RKO (cell line): ENCODE data around the gene NDST1.

Experiments
- DNase-seq: peaks from one replicate; pipeline ENCODE4 v3.0.0-alpha.2; 2016; ENCODE audit warnings: low spot score

The NDST1 gene

DNA sequence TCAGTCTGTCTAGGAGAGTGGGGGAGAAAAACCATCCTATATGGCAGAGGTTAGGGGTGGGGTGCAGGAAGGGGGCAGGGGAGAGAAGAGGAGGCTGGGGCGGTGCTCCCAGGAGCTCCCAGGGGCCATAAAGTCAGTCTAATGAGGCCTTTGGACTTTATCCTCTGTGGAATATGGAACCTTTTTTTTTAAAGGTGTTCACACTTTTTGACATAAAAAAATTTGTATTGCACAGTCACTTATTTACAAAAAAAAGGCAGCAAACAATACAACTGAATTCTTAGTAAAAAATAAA, 80.6 kb downstream of the NDST1 start:
- no peak for DNase-seq

DNA sequence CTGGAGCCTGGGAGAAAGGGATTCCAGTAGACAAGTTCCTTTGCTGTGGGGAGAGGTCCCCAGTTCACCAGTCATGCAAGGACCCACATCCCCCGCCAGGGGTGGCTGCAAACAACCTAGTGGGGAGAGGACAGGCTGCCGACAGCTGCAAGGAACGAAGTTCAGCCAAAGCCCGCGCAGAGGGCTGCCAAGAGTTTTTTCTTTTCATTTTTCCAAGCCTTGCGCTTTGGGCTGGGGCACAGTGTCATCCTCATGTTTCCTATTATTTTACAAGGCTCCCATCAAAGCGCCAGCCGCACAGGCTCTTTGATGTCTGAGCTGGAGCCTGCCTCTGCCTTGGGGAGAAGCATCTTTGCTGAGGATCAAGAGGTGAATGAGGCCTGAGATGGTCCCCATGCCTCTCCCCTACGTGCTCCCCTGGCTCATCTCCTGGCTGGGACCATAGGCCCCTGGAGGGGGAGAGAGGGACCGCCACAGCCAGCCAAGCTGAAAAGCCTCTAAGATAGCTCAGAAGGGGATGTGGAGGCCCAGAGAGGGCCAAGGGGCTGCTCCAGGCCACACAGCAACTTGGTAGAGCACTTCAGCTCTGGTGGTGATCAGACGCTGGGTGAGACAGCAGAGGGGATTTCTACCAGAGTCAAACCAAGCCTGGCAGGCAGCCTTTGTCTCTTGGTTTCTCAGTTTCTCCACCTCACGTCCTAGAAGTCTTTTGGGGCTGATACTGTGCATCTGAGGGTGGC, 82.1 kb downstream of the NDST1 start:
- no peak for DNase-seq

DNA sequence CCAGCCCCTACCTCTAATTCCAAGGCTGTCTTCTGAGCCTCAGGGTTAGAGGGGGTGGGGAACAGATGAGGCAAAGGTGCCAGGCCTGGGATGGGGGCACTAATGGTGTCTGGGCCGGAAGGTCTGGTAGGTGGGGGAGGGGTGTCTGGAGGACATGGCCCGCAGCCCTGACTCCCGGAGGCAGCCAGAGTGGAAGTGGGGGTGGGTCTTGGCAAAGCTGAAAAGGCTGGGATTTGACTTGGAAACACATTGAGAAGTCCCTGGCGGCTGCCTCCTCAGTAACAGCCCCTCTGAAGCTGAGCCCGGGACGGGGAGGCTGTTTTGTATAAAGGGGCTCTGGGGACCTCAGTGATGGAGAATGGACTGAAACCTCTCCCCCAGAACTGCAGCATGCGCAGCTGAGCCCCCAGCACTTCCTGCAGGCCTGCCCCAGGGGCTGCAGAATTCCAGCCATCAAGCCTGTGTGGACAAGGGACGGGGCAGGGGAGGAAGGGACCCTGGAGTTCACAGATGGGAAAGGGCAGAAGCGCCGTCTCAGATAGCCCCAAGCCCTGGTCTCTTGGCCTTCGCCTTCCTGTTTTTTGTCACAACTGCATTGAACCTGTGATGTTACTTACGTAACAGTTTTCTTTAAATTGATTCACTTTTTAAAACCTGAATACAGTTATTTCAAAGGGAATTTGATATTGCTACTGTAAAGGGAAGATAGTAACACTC, 83.2 kb downstream of the NDST1 start:
- DNase-seq, result no peak

DNA sequence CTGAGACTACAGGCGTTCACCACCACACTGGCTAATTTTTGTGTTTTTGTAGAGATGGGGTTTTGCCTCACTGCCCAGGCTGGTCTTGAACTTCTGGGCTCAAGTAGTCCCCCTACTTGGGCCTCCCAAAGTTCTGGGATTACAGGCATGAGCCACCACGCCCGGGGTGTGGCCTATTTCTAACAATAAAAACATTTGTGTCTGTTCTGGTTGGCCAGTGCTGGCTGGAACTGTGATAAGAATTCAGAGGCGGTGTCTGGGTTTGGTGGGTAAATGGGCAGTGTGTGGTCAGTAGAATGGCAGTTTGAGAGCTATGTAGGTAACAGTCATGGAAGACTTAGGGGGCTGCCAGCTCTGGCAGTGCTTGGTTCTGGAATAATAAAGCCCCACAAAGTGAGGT, 85.7 kb downstream of the NDST1 start:
- no peak for DNase-seq

DNA sequence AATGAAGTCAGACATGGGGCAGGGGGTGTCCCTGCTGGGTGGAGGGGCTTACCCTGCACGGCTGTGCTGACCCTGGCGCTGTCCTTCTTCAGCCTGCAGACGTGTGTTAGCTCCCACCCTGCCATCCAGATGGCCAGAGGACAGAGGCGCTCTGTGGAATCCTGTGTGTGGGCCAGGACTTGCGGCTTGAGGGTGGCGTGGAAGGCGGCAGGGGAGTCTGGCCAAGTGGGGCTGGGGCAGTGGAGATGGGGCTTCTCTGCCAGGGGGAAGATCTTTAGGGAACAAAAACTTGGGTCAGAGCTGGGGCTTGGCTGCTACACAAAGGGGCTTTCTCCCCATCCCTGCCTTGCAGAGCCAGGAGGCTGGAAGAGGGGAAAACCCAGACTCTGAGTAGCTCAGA, 86.1 kb downstream of the NDST1 start:
- no peak for DNase-seq

DNA sequence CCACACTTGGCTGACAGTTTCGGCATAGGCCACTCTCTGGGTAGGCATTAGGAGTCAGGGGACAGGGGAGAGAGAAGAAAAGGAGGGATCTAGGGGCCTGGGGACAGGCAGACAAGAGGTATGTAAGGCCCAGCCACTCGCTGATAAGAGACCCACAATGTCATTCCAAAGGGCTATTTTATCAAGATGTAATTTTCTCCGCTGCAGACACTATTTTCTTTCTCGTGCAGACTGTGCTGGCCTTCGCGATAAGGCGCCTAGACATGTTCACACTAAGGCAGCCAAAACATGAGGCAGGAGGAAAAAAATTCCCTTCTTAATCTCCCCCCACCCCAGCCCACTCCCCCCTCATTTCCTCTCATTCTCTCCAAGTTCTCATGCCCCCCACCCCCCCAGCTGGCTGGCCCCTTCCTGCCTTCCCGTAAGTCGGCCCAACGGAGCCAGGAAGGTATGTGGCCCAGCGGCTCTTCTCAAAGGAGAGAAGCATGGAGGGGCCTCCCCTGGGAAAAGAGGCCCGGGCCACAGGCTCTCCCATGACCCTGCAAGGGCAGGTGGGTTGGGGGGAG, 87.6 kb downstream of the NDST1 start:
- no peak for DNase-seq

DNA sequence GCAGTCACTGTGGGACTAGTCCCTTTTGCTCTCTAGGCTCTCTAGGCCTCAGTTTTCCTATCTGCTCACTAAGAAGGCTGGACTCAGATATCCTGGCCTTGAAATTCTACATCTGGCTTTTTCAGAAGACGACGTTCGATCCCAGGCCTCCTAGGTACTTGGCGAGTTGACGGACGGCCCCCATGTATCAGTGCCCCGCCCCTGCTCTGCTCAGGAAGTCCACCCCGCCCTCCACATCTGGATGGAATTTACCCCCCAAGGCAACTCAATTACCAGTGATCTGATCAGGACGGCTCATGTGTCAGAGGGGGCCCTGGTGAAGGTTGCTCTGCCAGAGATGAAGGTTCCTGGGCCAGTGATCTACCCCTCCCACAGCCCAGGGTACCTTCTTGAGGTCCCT, 88.4 kb downstream of the NDST1 start:
- DNase-seq, result no peak

DNA sequence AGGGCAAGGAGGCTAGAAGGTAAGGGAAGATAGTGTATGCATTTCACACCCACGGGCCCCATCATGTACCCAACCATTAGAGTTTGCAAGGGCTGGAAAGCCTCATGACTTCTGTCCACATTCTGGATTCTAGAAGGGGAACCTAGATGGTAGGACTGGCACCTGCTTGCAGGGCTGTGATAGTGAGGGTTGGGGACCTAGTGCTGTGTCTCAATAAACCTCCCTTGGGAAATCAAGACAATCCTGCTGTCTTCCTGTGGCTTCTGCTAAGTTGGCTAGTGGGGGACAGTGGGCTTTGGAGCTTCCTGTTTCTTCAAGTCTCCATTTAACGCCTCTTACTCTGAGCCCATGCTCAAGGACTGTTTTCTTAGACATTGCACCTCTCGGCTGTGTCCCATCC, 88.9 kb downstream of the NDST1 start:
- DNase-seq, result no peak

DNA sequence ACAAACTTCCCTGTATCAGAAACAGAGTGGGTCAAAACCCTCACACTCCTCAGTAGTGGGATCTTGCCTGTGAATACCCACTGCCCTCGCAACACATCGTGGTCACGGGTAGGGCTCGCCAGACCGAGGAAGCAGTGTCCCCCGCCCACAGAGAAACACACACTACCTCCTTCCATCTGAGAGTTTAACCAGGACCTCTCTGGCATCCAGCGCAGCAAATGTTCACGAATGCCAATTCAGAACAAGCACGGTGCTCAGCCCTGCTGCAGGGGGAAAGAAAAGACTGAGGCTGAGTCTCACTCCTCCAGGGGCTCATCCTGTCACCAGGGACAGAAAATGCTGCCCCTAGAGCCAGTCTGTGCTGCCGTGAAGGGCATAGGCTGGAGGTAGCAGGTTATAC, 90.1 kb downstream of the NDST1 start:
- no peak for DNase-seq

DNA sequence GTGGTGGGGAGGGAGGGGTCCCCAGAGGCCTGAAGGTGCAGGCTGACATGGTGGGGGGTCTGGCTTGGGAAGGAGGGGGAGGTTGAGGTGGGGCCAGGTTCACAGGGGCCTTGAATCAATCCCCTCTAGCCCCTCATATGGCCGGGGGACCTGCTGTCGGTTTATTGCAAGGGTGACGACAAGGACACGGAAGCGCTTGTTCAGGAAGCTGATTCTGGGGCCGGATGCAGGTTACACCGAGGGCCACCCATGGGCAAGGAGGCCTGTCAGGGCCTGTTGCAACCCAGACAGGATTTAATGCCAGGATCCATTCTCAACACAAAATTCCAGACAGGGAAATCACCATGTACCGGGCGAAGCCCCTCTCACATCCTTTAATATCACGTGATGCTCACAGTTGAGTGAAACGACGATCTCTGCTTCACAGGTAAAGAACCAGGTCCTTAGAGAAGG, 90.9 kb downstream of the NDST1 start:
- DNase-seq, result no peak

DNA sequence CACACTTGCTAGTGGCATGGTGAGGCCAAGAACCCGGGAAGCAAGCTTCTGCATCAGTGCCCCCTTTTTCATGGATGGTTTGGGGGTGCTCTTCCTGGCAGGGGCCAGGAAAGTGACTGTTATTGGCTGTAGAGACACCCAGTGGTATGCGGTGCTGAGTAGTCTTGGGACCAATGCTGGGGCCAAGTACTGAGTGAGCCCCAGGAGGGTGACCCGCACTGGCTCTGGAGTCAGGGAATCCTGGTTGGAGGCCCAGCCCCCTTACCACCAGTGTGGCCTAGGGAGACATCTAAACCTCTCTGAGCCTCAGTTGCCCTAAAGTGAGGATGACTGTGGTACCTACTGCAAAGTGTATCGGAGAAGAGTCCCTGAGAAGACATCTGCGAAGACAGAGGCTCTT, 91.3 kb downstream of the NDST1 start:
- DNase-seq, result no peak

DNA sequence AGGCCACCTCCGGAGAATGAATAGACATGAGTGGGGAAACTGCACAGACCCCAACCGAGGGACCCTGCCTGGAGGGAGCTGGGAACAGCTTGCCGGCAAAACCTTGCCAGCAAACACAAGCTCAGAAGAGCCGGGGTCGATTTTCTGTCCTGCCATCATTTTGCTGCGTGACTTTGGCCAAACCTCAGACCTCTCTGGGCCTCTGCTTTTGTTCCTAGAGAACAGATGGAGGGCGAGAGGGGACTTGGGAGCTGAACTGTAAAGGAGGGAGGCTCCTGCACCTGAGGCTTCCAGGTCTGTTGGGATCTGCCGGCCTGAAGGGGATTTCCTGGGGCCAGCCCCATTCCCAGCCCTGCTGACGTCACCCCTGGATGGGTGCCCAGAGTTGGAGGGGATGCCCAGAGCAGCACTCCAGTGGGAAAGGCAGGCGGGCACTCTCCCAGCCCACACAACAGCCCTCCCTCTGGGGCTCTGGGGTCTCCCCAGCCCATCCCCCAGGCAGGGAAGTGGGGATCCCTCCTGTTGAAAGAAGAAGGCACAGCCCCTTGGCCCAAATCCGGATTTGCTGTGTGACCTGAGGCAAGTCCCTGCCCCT, 92.1 kb downstream of the NDST1 start:
- DNase-seq, result no peak

DNA sequence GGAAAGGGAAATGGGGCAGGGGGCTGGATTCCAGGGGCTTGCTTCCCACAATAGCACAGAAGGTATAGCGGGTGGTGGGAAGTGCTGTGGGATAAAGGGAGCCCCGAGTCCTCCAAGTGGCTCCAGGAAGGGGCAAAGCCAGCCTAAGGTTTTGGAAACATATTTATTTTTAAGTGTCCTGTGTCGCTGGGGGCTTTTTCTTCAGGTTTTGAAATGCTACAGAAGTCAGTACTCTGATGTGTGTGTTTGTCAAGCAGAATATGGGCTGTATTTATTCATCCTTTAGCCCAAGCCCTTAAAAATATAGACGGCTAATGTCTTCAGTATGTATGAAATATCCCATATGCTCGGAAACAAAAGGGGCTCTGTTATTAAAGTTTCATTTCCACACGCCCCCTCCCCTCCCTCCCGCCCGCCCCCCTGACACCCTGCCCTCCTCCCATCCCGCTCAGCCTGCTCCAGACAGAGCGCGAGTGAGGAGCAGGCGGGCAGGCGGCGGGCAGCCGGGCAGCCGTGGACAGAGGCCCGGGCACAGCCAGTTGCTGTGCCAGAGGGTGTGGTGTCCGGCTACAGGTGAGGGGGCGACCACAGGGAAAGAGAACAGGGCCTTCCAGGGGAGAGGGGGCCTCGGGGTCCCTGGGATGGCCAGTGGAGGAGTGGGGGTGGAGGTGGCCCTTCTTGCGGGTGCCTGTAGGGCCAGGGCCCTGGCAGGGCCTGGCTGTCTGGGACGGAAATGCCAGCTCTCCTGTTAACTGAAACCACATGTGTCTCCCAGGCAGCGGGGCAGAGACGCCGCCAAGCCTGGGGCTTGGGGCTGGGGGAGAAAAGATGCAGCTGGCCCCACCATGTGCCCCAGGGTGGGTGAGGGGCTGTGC, 92.9 kb downstream of the NDST1 start:
- no peak for DNase-seq

DNA sequence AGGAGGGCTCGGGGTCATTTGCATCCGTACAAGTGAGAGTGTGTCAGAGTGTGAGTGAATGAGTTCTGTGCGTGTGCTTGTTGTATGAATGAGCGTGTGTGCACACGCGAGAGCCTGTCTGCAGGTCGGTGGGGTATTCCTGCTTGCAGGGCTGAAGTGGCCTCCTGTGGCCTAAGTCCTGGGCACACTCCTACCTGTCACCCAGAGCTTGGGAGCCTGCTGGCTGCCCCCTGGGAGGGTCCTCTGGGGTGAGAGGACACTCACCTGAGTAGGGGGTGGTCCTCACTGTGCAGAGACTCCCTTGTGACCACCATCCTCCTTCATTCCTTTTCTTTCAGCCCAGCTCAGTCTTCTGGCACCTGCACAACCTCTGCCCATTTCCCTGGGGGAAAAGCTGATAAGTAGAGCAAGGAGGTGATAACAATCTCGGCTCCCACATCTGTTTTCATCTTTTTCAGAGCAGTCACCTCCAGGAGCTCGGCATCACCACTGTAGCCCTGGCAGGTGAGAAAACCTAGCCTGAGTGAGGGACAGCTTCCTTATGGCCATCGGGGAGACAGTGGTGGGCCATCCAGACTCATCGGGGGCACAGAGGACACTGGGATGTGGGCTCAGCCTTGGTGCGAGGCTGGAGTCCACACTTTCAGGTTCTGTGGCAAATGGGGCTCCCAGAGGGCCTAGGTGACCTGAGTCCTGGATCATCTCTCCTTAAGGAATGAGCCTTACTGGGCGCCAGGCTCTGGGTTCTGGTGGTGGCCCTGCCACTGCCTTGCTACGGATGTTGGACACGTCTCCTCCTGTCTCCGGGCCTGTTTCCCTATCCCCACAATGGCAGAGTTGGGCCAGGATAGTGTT, 93.8 kb downstream of the NDST1 start:
- DNase-seq, result no peak

DNA sequence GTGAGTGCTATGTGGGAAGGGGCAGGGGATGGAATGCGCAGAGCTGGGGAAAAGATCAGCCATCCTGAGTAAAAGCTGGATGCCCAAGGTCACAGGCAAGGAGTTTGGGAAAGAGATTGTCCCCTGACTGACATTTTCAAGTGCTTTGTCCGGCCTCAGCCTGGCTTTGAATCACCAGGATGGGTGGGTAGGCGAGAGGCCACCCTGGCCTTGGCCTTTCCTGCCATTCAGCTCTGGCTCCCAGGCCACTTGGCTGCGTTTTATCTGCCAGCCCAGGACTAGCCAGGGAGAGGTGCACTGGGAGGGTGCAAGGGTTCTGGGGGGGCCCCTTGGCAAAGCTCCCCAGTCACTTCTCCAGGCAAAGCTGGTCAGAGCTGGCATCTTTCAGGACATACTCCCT, 95.1 kb downstream of the NDST1 start:
- DNase-seq, result no peak

DNA sequence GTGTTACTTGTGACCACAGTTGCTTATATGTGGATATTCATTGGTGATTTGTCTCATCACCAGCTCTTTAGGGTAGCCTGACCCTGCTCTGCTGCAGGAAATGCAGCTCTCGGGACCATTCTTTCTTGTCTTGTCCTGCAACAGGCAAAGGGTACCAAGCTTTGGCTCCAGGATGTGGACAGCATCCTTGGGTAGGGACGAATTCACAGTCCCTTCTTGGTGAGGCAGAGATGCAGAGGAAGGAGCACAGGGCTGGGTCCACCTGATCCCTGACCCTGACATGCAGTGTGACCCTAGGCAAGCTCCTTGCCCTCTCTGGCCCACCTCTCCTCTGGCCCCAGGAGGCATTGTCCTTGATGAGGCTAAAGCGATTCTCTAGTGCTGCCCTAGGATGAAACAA, 95.6 kb downstream of the NDST1 start:
- DNase-seq, result no peak

DNA sequence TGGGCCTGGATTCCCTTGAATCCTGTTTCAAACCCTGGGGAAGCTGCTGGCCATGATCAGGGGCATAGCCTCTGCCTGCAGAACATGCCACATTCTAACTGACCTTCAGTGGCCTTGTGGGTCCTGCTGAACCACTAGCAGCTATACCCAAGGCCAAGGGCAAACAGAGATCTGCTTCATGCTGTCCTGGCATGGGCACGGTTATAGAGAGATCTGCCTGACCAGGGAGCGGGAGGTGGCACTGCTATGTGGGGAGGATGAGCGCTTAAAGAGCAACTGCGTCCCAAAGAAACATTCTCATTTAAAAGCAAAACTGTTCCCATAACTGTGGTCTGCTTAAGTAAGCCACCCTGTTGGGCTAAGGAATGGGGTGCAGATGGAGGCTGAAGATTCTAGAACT, 96.1 kb downstream of the NDST1 start:
- DNase-seq, result no peak

DNA sequence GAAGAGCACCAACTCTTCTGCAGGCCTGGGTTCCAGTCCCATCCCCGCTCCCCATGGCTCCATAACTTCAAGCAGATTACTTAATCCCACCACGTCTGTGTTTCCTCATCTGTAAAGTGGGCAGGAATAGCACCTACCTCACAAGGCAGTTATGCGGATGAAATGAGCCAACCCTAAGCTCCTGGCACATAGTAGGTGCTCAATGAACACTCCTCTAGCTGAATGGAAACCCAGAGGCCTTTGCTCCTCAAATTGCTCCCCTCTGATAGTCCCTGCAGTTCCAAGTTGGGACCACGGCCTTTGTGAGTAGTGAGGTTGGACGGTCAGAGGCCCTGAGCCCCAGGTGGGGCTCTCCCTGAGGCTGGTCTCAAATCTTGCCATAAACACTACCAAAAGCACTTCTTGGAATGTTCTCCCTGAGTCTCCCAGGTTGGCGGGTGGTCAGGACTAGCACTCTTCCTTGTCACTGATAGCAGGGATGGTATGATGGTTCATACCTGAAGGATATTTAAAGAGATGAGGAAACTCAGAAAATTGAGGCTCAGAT, 97.0 kb downstream of the NDST1 start:
- DNase-seq, result no peak

DNA sequence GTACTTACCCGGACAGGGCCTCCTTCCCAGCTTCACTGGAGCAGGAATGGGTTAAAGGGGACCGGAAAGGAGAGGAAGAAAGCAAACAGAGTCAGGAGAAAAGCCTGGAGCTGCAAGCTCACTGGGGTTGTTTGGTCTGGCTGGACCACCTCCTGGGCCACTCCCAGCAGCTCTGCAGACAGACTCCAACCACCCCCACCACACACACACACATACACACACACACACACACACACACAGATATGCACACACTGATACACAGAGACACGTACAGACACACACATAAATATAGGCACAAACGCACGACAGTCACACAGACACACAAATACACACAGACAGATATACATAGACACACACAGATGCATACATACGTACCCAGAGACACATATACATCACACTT, 97.6 kb downstream of the NDST1 start:
- DNase-seq, result no peak

DNA sequence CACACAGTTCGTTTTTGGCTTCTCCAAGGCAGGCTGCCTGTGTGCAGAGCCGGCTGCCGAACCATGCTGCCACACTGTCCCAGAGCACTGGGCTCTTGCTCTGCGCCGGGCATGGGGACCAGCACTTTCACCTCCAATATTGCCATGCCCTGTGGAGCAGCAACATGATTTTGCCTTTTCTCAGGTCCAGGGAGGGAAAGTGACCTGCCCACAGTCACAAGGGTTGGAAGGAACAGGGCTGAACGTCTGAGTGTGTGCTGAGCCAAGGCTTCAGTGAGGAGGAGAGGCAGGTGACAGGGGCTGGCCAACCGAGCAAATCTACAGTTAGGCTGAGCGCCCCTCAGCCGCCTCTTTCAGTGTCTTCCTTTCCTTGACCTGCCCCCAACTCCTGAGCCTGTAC, 98.5 kb downstream of the NDST1 start:
- no peak for DNase-seq

DNA sequence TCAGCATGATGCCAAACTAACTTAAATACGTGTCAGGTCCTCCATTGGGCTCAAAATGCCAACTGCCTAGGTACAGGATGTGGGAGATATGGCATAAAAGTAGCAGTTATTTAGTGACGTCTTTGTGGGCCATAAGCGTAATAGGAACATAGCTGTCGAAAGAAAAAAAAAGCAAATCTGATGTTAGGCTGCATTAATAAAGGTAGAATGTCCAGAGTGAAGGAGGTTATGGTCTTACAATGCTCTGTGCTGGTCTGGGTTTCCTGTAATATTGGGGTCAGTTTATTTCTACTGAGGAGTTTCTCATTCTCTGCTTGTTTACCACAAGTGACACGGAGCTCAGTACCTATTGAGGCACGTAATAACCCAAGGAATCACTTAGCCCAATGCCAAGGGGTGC, 99.2 kb downstream of the NDST1 start:
- DNase-seq, result no peak
